RWPE2 (cell line): Measurements from ENCODE around the gene CRIP3.
A peak's percentile ranks its signal among the peaks of the same experiment; 100 is the strongest.

Experiments used
- ATAC-seq: fragments of 200-7000 bp; cut with Tn5 transposase; 3 replicates; pipeline ENCODE4 v1.9.1; 2021; ENCODE audit warnings: low read depth
- DNase-seq: peaks from one replicate; pipeline ENCODE4 v3.0.0-alpha.2; 2020; ENCODE audit warnings: low spot score
- H3K27ac ChIP-seq: fragments of 450-650 bp; 2 replicates; pipeline ENCODE4 v1.5.1; 2017; ENCODE audit warnings: mild to moderate bottlenecking; ENCODE audit not compliant: poor library complexity, severe bottlenecking
- H3K27me3 ChIP-seq: fragments of 250-450 bp; sonication (Bioruptor Pico); 2 replicates; pipeline ENCODE4 v1.5.1; 2021; ENCODE audit warnings: mild to moderate bottlenecking, moderate library complexity; ENCODE audit not compliant: insufficient read depth, poor library complexity, severe bottlenecking
- H3K36me3 ChIP-seq: fragments of 250-450 bp; sonication (Bioruptor Pico); 2 replicates; pipeline ENCODE4 v1.5.1; 2020; ENCODE audit warnings: low read depth, mild to moderate bottlenecking, moderate library complexity
- H3K4me1 ChIP-seq: fragments of 250-450 bp; sonication (Bioruptor Pico); 2 replicates; pipeline ENCODE4 v1.5.1; 2021; ENCODE audit warnings: mild to moderate bottlenecking, moderate library complexity; ENCODE audit not compliant: insufficient read depth, poor library complexity, severe bottlenecking
- H3K4me3 ChIP-seq: fragments of 250-450 bp; sonication (Bioruptor Pico); 2 replicates; pipeline ENCODE4 v1.5.1; 2021; ENCODE audit warnings: mild to moderate bottlenecking, moderate library complexity; ENCODE audit not compliant: severe bottlenecking
- H3K9me3 ChIP-seq: fragments of 250-450 bp; sonication (Bioruptor Pico); 2 replicates; pipeline ENCODE4 v1.5.1; 2021; ENCODE audit warnings: mild to moderate bottlenecking, moderate library complexity; ENCODE audit not compliant: severe bottlenecking
- CTCF ChIP-seq: fragments of 450-650 bp; IDR thresholded peaks from one replicate; pipeline ENCODE4 v1.5.1; 2017; ENCODE audit warnings: mild to moderate bottlenecking, moderate library complexity; ENCODE audit not compliant: poor library complexity, severe bottlenecking

The CRIP3 gene

DNA sequence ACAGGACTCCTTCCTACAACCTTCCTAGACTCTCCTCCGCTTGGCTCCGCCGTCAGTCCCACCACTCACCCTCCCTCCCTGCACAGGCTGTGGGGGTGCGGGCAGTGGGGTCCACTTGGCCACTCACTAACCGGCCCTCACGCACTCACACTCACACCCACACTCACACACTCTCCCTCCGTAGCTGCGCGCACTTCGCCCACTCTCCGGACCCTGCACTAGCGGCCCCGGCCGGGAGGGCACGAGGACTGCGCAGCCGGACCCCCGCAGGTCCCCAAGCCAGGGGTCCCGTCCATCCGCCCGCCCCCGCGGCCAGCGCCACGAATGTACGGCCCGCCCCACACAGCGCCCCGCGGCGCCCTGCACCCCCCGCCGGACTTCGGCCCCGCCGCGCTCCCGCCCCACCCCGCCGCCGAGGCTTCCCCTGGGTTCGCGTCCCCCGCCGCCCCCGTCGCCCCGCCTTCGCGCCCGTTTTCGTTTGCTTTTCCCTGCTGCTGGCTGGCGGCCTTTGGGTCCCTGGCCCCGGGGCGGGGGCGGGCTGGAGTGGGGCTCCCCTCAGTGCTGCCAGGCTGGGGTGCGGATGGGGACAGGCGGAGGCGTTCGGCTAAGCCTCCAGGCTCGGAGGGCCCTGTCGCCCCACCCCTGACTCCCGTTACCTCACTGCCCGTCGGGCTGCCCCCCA is 33.6 kb downstream of the CRIP3 start:
- Histone ChIP-seq H3K36me3 (no peaks in the 10 kb centered on the region), H3K27ac (no peak overlapping the region), H3K27me3 (peaks cover 5% of the 10 kb centered on the region), H3K4me1 (no peaks in the 10 kb centered on the region), H3K4me3 (peak overlapping the region; percentile 14), H3K9me3 (no peaks in the 10 kb centered on the region)
- no peak for TF ChIP-seq CTCF
- no peak for ATAC-seq
- DNase-seq: no peak

DNA sequence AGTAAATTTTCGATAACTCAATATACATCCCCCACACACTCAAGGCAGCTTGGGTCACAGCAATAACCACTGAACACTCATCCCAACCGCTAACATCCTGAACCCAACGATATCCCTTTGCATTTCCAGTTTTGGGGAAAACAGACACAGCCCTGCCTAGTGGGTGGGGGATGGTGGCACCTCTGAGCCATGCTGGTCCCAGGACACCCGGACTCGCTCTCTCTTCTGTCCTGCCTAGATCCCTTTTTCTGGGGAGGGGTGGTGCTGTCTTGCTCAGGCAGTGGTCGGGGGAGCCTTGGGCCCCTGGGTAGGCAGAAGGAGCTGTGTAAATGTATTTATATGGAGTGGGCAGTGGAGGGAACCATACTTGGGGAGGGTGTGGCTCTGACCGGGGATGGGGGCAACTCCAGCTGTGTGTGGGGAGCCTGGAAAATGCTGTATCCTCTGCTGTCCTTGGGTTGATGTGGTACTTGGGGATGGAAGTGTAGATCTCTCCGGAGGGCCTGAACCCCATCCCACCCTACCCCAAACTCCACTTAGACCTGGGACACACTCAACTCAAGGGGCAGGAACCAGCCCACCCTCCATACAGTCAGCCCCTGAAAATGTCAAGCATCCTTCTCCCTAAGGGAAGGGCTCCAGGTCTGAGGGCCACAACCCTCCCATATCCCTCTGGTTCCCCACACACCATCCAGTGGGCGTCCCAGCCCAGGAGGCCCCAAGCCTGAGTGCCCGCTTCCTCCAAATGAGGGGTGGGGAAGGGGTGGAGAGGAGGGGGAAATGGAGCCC is 34.3 kb downstream of the CRIP3 start:
- Histone ChIP-seq H3K4me1 (no peaks in the 10 kb centered on the region), H3K27me3 (peaks cover 5% of the 10 kb centered on the region), H3K36me3 (no peaks in the 10 kb centered on the region), H3K27ac (no peak overlapping the region), H3K4me3 (no peak overlapping the region), H3K9me3 (no peaks in the 10 kb centered on the region)
- DNase-seq: no peak
- ATAC-seq: no peak
- TF ChIP-seq CTCF: no peak

DNA sequence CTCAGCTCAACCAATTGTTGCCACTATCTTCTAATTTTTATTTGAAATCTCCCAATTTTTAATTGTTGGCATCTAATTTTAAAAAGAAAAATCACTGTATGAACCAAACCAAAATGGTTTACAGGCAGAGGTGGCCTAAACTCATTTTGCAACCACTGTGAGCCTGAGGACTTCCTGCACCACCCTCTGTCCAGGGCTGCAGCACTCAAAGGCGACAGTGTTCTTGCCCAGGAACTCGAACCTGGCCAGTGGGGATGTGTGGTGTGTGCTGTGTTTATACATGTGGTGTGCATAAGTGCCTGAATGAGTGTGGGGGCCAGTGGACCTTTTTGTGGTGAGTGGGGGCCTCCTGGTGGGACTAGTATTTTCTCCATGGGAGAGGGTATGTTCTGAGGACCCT is 34.9 kb downstream of the CRIP3 start:
- ATAC-seq (no peak), DNase-seq (no peak)
- Histone ChIP-seq H3K36me3 (no peaks in the 10 kb centered on the region), H3K4me3 (no peak overlapping the region), H3K27ac (no peak overlapping the region), H3K27me3 (peaks cover 5% of the 10 kb centered on the region), H3K9me3 (no peaks in the 10 kb centered on the region), H3K4me1 (no peaks in the 10 kb centered on the region)
- TF ChIP-seq CTCF: no peak

- Histone ChIP-seq H3K4me1 (no peaks in the 10 kb centered on the region), H3K36me3 (no peaks in the 10 kb centered on the region), H3K27me3 (peaks cover 5% of the 10 kb centered on the region), H3K4me3 (no peak overlapping the region), H3K27ac (no peak overlapping the region), H3K9me3 (no peaks in the 10 kb centered on the region)
- TF ChIP-seq CTCF: no peak
- ATAC-seq (no peak), DNase-seq (peak; percentile 35)
Observed at GRCh38 chr6:43271944-43272343, 36.7 kb downstream of the CRIP3 start.
